ENCODE results near the gene SLC31A1.

The SLC31A1 gene

GRCh38 chr9:113216406-113216805 lies 4.9 kb upstream of the SLC31A1 start:
- TF ChIP-seq CTCF (IDR thresholded peaks at IDR 0.05; ENCODE audit: insufficient read depth, low read length, missing control alignments) = no peak
- DNase-seq (ENCODE audit: low read depth, low spot score) = no peak
- ChIA-PET CTCF (no interaction called here), POLR2A (no interaction called here)
- H3K4me3 ChIP-seq (ENCODE audit: low read depth, low read length) = no peak overlapping the region

GRCh38 chr9:113219186-113219936 lies 2.0 kb upstream of the SLC31A1 start:
- POLR2A ChIA-PET = no interaction called here

GRCh38 chr9:113219969-113220368 lies 1.4 kb upstream of the SLC31A1 start:
- DNase-seq (ENCODE audit: low read depth, low spot score) = peak; percentile 49
- ChIA-PET CTCF (interaction anchor here (0.8 to 1.5 kb wide), 3 partner anchors 14 to 55 kb away, joined by 3 read pairs; partner anchors contain the start of gene CDC26), POLR2A (interaction anchor here (2.1 kb wide), 1 partner anchor 55 kb away, joined by 13 read pairs; the partner anchor contains the start of genes CDC26 and PRPF4)
- peak overlapping the region; percentile 96 for H3K4me3 ChIP-seq (ENCODE audit: low read depth, low read length)
- TF ChIP-seq CTCF (IDR thresholded peaks at IDR 0.05; ENCODE audit: insufficient read depth, low read length, missing control alignments) = no peak

More at GRCh38 chr9:113219186-113219936, 2.0 kb upstream of the SLC31A1 start:
- DNase-seq (ENCODE audit: low read depth, low spot score) = no peak
- TF ChIP-seq CTCF (IDR thresholded peaks at IDR 0.05; ENCODE audit: insufficient read depth, low read length, missing control alignments) = no peak
- CTCF ChIA-PET = interaction anchor here (0.8 to 1.5 kb wide), 3 partner anchors 13 to 56 kb away, joined by 3 read pairs; partner anchors contain the start of gene CDC26
- H3K4me3 ChIP-seq (ENCODE audit: low read depth, low read length) = peak overlapping the region; percentile 96

- TF ChIP-seq CTCF (IDR thresholded peaks at IDR 0.05; ENCODE audit: insufficient read depth, low read length, missing control alignments) = no peak
- H3K4me3 ChIP-seq (ENCODE audit: low read depth, low read length) = peak overlapping the region; percentile 96
- DNase-seq (ENCODE audit: low read depth, low spot score) = no peak
- ChIA-PET CTCF (interaction anchor here (1.1 to 2.3 kb wide), 4 partner anchors 15 to 108 kb away, joined by 3 to 7 read pairs (median 3); partner anchors contain the start of genes CDC26 and PRPF4), POLR2A (interaction anchor here (0.6 to 2.1 kb wide), 3 partner anchors 17 to 71 kb away, joined by 3 to 13 read pairs (median 4); partner anchors contain the start of genes CDC26 and PRPF4)
Measured at GRCh38 chr9:113220467-113221002, 809 bp upstream of the SLC31A1 start.

- H3K4me3 ChIP-seq (ENCODE audit: low read depth, low read length) = peak overlapping the region; percentile 91
- POLR2A ChIA-PET = interaction anchor here (0.6 to 2.1 kb wide), 5 partner anchors 10 to 680 kb away, joined by 3 to 13 read pairs (median 4); partner anchors contain the start of genes CDC26, PRPF4 and SLC31A2
- TF ChIP-seq CTCF (IDR thresholded peaks at IDR 0.05; ENCODE audit: insufficient read depth, low read length, missing control alignments) = no peak
- CTCF ChIA-PET = interaction anchor here (1.0 to 2.3 kb wide), 7 partner anchors 8 to 181 kb away, joined by 3 to 8 read pairs (median 3); partner anchors contain the start of genes CDC26 and PRPF4
- no peak for DNase-seq (ENCODE audit: low read depth, low spot score)
Measured at GRCh38 chr9:113221800-113222481, 597 bp downstream of the SLC31A1 start.

Data from AG04449 (cell line).